ENCODE results near the gene RAPGEF2.

DNA sequence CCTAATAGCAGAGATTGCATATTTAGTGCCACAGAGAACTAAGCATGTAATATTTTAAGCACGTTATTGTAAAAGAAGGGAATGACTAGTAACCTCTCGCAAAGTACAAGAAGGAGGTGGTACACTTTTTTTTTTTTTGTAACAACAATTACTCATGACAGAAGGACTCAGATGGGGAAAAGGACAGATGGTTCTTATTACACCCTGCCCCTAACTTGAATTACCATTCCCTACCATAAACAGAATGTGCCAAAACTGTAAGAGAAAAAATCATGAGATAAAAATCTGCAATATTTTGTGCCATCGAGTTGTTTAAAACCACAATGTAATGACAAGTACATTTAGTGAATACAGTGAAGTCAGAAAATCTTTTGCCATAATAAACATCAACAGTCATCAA, 33.0 kb upstream of the RAPGEF2 start:
- TF ChIP-seq CTCF (IDR thresholded peaks at IDR 0.05), result no peak
- no peak for TF ChIP-seq POLR2AphosphoS5 (IDR thresholded peaks at IDR 0.05; ENCODE audit: insufficient read depth in 1 of 2, low read depth in 1 of 2)
